ENCODE measurements around the gene CACNA2D4.

Gene CACNA2D4

DNA sequence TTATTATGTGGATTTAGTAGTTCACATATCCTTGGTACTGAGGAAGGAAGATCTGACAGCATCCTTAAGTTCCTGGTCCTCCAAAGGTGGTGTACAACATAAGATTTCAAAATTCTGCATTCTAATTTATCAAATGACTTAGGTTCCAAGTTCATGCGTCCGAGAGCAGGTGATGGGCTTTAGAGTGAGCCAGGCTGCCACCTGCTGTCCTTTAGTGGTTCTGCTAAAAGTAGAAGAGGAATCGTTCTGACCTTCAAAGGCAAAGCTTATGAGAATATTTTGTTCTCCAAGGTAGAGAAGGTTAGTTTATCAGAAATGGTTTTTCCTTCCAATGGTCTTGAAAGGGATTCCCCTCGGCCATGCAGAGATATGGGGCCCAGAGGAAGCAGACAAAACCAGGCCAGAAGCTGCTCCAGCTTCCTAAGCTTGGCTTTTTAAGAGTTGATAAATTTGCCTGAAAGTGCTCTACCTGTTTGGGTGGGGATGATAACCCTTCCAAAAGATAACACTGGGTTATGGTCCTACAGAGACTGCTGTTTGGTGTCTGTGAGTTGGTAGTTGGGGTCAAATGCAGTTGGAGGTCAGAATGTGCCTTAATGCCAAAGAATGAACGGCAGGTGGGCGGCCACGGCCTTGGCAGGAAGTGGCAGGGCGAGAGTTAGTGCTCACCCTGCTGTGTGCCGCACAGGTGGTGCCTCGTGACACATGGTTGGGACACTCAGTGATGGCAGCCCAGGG lies 127.2 kb downstream of the CACNA2D4 start:
- no peak overlapping the region for H3K4me3 ChIP-seq (ENCODE audit: low read depth, low read length)
- peak; percentile 92 for TF ChIP-seq CTCF (conservative IDR thresholded peaks at IDR 0.05; ENCODE audit: low read depth, low read length)
- peak; percentile 85 for DNase-seq (ENCODE audit: low read depth)

DNA sequence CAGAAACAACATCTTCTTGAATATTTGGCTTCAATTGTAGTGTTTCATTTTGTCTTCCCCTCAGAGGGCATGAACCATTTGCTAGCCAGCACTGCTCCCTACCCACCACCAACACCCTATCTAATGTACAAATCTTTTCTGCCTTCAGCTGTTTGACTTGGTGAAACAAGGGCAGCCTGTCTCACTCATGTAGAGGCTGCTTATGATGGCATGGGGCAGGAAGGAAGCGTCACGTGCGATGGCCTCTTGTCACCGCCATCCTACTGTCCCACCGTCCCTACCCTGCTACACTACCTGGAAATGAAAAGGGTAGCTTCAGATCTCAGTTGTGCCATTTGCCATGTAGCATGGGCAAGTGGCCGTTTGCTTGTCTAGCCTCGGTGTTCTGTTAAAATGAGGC lies 128.0 kb downstream of the CACNA2D4 start:
- TF ChIP-seq CTCF (conservative IDR thresholded peaks at IDR 0.05; ENCODE audit: low read depth, low read length) = no peak
- H3K4me3 ChIP-seq (ENCODE audit: low read depth, low read length) = no peak overlapping the region
- no peak for DNase-seq (ENCODE audit: low read depth)

- DNase-seq (ENCODE audit: low read depth) = no peak
- TF ChIP-seq CTCF (conservative IDR thresholded peaks at IDR 0.05; ENCODE audit: low read depth, low read length) = no peak
- H3K4me3 ChIP-seq (ENCODE audit: low read depth, low read length) = no peak overlapping the region
Measured at GRCh38 chr12:1787714-1788113, 130.7 kb downstream of the CACNA2D4 start.

DNA sequence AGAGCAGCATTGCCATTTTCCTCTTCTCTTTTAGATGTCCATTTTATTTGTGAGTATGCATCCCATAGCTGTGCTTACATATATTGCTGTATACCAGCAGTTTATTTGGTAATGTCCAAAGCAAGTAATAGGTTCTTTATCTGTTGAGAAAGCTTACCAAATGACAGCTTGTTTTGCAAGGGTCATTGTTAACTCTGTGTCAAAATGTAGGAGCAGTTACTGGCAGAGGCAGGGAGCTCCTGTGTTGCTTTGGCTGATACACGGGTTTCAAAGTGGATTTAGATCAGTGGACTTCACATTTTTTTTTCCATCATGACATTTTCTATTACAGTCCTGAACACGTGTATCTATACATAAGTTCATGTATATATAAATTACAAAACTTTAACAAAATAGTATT lies 136.2 kb downstream of the CACNA2D4 start:
- no peak for DNase-seq (ENCODE audit: low read depth)
- no peak for TF ChIP-seq CTCF (conservative IDR thresholded peaks at IDR 0.05; ENCODE audit: low read depth, low read length)
- no peak overlapping the region for H3K4me3 ChIP-seq (ENCODE audit: low read depth, low read length)

GRCh38 chr12:1781772-1782171 lies 136.7 kb downstream of the CACNA2D4 start:
- peak; percentile 89 for DNase-seq (ENCODE audit: low read depth)
- no peak for TF ChIP-seq CTCF (conservative IDR thresholded peaks at IDR 0.05; ENCODE audit: low read depth, low read length)
- H3K4me3 ChIP-seq (ENCODE audit: low read depth, low read length) = no peak overlapping the region

GRCh38 chr12:1779783-1780182 lies 138.7 kb downstream of the CACNA2D4 start:
- H3K4me3 ChIP-seq (ENCODE audit: low read depth, low read length) = no peak overlapping the region
- peak; percentile 93 for DNase-seq (ENCODE audit: low read depth)

More at GRCh38 chr12:1779783-1780182, 138.7 kb downstream of the CACNA2D4 start:
- TF ChIP-seq CTCF (conservative IDR thresholded peaks at IDR 0.05; ENCODE audit: low read depth, low read length) = no peak

Measured in choroid plexus epithelial cell (primary cell).